HG03460 (cell line): Measurements from ENCODE around the gene CPEB3.
"Not testable (repeated sequence)": the region's sequence is repeated elsewhere in the genome, so short reads cannot be mapped to it uniquely, and the experiment has no call there.

ENCODE experiments used
- ATAC-seq: cut with Tn5 transposase; IDR thresholded peaks from one replicate; pipeline ENCODE4 v1.9.1; 2021; ENCODE audit not compliant: unreplicated experiment

The CPEB3 gene

GRCh38 chr10:92047215-92047614, 243.7 kb downstream of the CPEB3 start:
- ATAC-seq, result no peak

- ATAC-seq, result no peak
Observed at GRCh38 chr10:92045641-92046106, 245.2 kb downstream of the CPEB3 start.

- no peak for ATAC-seq
Observed at GRCh38 chr10:92042541-92042940, 248.3 kb downstream of the CPEB3 start.

- ATAC-seq, result no peak
Observed at GRCh38 chr10:92038949-92039348, 251.9 kb downstream of the CPEB3 start.

- not testable (repeated sequence) for ATAC-seq
Observed at GRCh38 chr10:92033070-92033469, 257.8 kb downstream of the CPEB3 start.

GRCh38 chr10:92031580-92031979, 259.3 kb downstream of the CPEB3 start:
- ATAC-seq, result no peak

- ATAC-seq, result no peak
Observed at GRCh38 chr10:92027141-92027540, 263.7 kb downstream of the CPEB3 start.

GRCh38 chr10:92025340-92025739, 265.5 kb downstream of the CPEB3 start:
- ATAC-seq, result not testable (repeated sequence)

GRCh38 chr10:92024700-92025099, 266.2 kb downstream of the CPEB3 start:
- no peak for ATAC-seq

- ATAC-seq, result no peak
Observed at GRCh38 chr10:92014620-92015019, 276.3 kb downstream of the CPEB3 start.

- ATAC-seq, result no peak
Observed at GRCh38 chr10:92011560-92012214, 279.2 kb downstream of the CPEB3 start.

- no peak for ATAC-seq
Observed at GRCh38 chr10:92010047-92010735, 280.7 kb downstream of the CPEB3 start.

- no peak for ATAC-seq
Observed at GRCh38 chr10:92009445-92009844, 281.4 kb downstream of the CPEB3 start.

GRCh38 chr10:92005978-92006377, 284.9 kb downstream of the CPEB3 start:
- ATAC-seq, result no peak

GRCh38 chr10:92003258-92003657, 287.6 kb downstream of the CPEB3 start:
- no peak for ATAC-seq

- ATAC-seq, result no peak
Observed at GRCh38 chr10:92001995-92002394, 288.9 kb downstream of the CPEB3 start.

GRCh38 chr10:92001581-92001980, 289.3 kb downstream of the CPEB3 start:
- ATAC-seq, result no peak
